Omental fat pad (tissue), 4 donors: ENCODE measurements around the gene SPZ1. TPM values are rescaled to one million over a fixed set of nuclear protein-coding genes. Genes with fewer than 3 reads are reported as not detected.

Experiments
- ATAC-seq: fragments of 150-250 bp; one replicate; pipeline ENCODE4 v1.9.1; 2016; ENCODE audit warnings: mild to moderate bottlenecking, moderate library complexity; ENCODE audit not compliant: low FRiP score
- DNase-seq: peaks from one replicate; pipeline ENCODE4 v3.0.0-alpha.2; 2019; ENCODE audit warnings: low spot score
- CTCF ChIP-seq, 3 donors: fragments of 450-650 bp; IDR thresholded peaks; one replicate each; pipeline ENCODE4 v1.5.1; 2016 to 2017; ENCODE audit warnings: antibody characterized with exemption in 3 of 3, mild to moderate bottlenecking in 3 of 3, moderate library complexity in 2 of 3
- total RNA-seq, 4 donors: library from RNA; depleted of rRNA; stranded (reverse); fragments of >200 nt; gene quantifications; one replicate each; pipeline ENCODE4 v1.1.0, GENCODE V29; 2016

The SPZ1 gene
- total RNA-seq, 4 donors from 2014 or later: not detected

GRCh38 chr5:80302636-80303035 is 17.2 kb upstream of the SPZ1 start:
- DNase-seq: no peak
- ATAC-seq: no peak
- no peak for TF ChIP-seq CTCF (IDR thresholded peaks at IDR 0.05)

GRCh38 chr5:80308526-80308925 is 11.3 kb upstream of the SPZ1 start:
- DNase-seq: no peak
- no peak for TF ChIP-seq CTCF (IDR thresholded peaks at IDR 0.05)

GRCh38 chr5:80309871-80310665 is 9.7 kb upstream of the SPZ1 start:
- no peak for DNase-seq
- TF ChIP-seq CTCF (IDR thresholded peaks at IDR 0.05): no peak
- ATAC-seq: no peak

More at GRCh38 chr5:80308526-80308925, 11.3 kb upstream of the SPZ1 start:
- ATAC-seq: no peak

- no peak for TF ChIP-seq CTCF (IDR thresholded peaks at IDR 0.05)
- ATAC-seq (no peak), DNase-seq (no peak)
Measured at GRCh38 chr5:80315244-80315643, 4.6 kb upstream of the SPZ1 start.

- no peak for TF ChIP-seq CTCF (IDR thresholded peaks at IDR 0.05)
- DNase-seq: no peak
- no peak for ATAC-seq
Measured at GRCh38 chr5:80318212-80318611, 1.6 kb upstream of the SPZ1 start.

GRCh38 chr5:80324912-80325311 is 5.1 kb downstream of the SPZ1 start:
- ATAC-seq (no peak), DNase-seq (no peak)
- TF ChIP-seq CTCF (IDR thresholded peaks at IDR 0.05): no peak

GRCh38 chr5:80326468-80326867 is 6.7 kb downstream of the SPZ1 start:
- TF ChIP-seq CTCF (IDR thresholded peaks at IDR 0.05): no peak
- no peak for ATAC-seq
- DNase-seq: no peak
